Articular chondrocyte of knee joint (primary cell): ENCODE measurements around the gene FBXW9. TPM values are rescaled to one million over a fixed set of nuclear protein-coding genes. Genes with fewer than 3 reads are reported as not detected.

Source experiments
- small RNA-seq: library from RNA; depleted of rRNA; stranded (forward); fragments of <200 nt; gene quantifications from one replicate; pipeline ENCODE3, GENCODE V24; 2012
- total RNA-seq: library from RNA; depleted of rRNA; stranded (reverse); fragments of >200 nt; gene quantifications from 2 replicates; pipeline ENCODE4 v1.2.3, GENCODE V29; 2012

FBXW9 gene
- total RNA-seq, result 4.8 and 9.8 TPM in 2 replicates

GRCh38 chr19:12696366-12697335 is at the start of gene FBXW9:
TSS of gene FBXW9 (minus strand) at chr19:12696631. CDS start at chr19:12696581, 50 bp downstream.

GRCh38 chr19:12736995-12737834 is 40.8 kb upstream of the FBXW9 start, which contains the start of gene GET3:
TSS of gene GET3 (plus strand) at chr19:12737497. CDS start at chr19:12737506, 9 bp downstream.

GRCh38 chr19:12723641-12724426 is 27.4 kb upstream of the FBXW9 start, which contains the start of gene TNPO2:
TSS of gene TNPO2 (minus strand) at chr19:12723932. CDS start at chr19:12720977, 2,955 bp downstream.

GRCh38 chr19:12687496-12688196 is 8.8 kb downstream of the FBXW9 start, which contains the start of gene GNG14:
TSS of gene GNG14 (plus strand) at chr19:12687998. CDS start at chr19:12688049, 51 bp downstream.

GRCh38 chr19:12681074-12681987 is 15.1 kb downstream of the FBXW9 start, which contains the start of gene DHPS:
TSS of gene DHPS (minus strand) at chr19:12681880. CDS start at chr19:12681766, 114 bp downstream.

GRCh38 chr19:12666265-12667048 is 30.0 kb downstream of the FBXW9 start, which contains the start of the genes MAN2B1 and WDR83:
TSS of gene MAN2B1 (minus strand) at chr19:12666742. CDS start at chr19:12666701, 41 bp downstream.
TSS of gene WDR83 (plus strand) at chr19:12666807. CDS start at chr19:12669791, 2,984 bp downstream.

Small RNA genes lying within 50 kb of the gene (small RNA-seq; reads per million reads assigned to genes)
- gene SNORD41, result 9.2 reads per million, percentile 93 among the genes with 10 or more reads in this experiment

Other genes starting within 250 kb of the FBXW9 start
- gene ZNF709, start 211.8 kb downstream of the FBXW9 start, total RNA-seq, result 5.5 and 7.7 TPM in 2 replicates
- 9.8 and 12.3 TPM in 2 replicates for gene ZNF564, start 145.1 kb downstream of the FBXW9 start, total RNA-seq
- gene ZNF490, start 85.8 kb downstream of the FBXW9 start, total RNA-seq, result 10.7 and 14.8 TPM in 2 replicates
- 19.7 and 26.6 TPM in 2 replicates for gene ZNF791, start 85.7 kb downstream of the FBXW9 start, total RNA-seq
- 35.5 and 40.5 TPM in 2 replicates for gene MAN2B1, start 29.9 kb downstream of the FBXW9 start, total RNA-seq
- 6.5 and 6.7 TPM in 2 replicates for gene WDR83, start 29.8 kb downstream of the FBXW9 start, total RNA-seq
- gene DHPS, start 14.8 kb downstream of the FBXW9 start, total RNA-seq, result 31.4 and 38.3 TPM in 2 replicates
- not detected in 2 replicates for gene GNG14, start 8.6 kb downstream of the FBXW9 start, total RNA-seq
- gene TNPO2, start 27.3 kb upstream of the FBXW9 start, total RNA-seq, result 40.3 and 44.4 TPM in 2 replicates
- 122 and 133 TPM in 2 replicates for gene TRIR, start 38.1 kb upstream of the FBXW9 start, total RNA-seq
- 75.5 and 78.6 TPM in 2 replicates for gene GET3, start 40.9 kb upstream of the FBXW9 start, total RNA-seq
- not detected in 2 replicates for gene BEST2, start 55.2 kb upstream of the FBXW9 start, total RNA-seq
- 17.4 and 17.8 TPM in 2 replicates for gene HOOK2, start 78.9 kb upstream of the FBXW9 start, total RNA-seq
- gene JUNB, start 94.9 kb upstream of the FBXW9 start, total RNA-seq, result 137 and 196 TPM in 2 replicates
- 169 and 213 TPM in 2 replicates for gene PRDX2, start 105.2 kb upstream of the FBXW9 start, total RNA-seq
- not detected in 2 replicates for gene THSD8, start 105.4 kb upstream of the FBXW9 start, total RNA-seq
- 13.2 and 14.3 TPM in 2 replicates for gene RNASEH2A, start 110.0 kb upstream of the FBXW9 start, total RNA-seq
- gene RTBDN, start 137.9 kb upstream of the FBXW9 start, total RNA-seq, result not detected in 2 replicates
- gene MAST1, start 141.9 kb upstream of the FBXW9 start, total RNA-seq, result 0.11 and 0.13 TPM in 2 replicates
- gene DNASE2, start 184.8 kb upstream of the FBXW9 start, total RNA-seq, result 33.2 and 36.1 TPM in 2 replicates
- not detected in 2 replicates for gene KLF1, start 190.6 kb upstream of the FBXW9 start, total RNA-seq
- gene GCDH, start 194.5 kb upstream of the FBXW9 start, total RNA-seq, result 21.2 and 26.3 TPM in 2 replicates
- gene SYCE2, start 222.7 kb upstream of the FBXW9 start, total RNA-seq, result 0.22 TPM in 1 of 2 replicates, not detected in the other
- 28.4 and 31.1 TPM in 2 replicates for gene FARSA, start 237.1 kb upstream of the FBXW9 start, total RNA-seq
- gene CALR, start 242.0 kb upstream of the FBXW9 start, total RNA-seq, result 2,132 and 2,659 TPM in 2 replicates
- gene RAD23A, start 249.2 kb upstream of the FBXW9 start, total RNA-seq, result 49.3 and 58.9 TPM in 2 replicates